ENCODE measurements around the gene ZNF724.
"Not testable (repeated sequence)": the region's sequence is repeated elsewhere in the genome, so short reads cannot be mapped to it uniquely, and the experiment has no call there.

The ZNF724 gene

DNA sequence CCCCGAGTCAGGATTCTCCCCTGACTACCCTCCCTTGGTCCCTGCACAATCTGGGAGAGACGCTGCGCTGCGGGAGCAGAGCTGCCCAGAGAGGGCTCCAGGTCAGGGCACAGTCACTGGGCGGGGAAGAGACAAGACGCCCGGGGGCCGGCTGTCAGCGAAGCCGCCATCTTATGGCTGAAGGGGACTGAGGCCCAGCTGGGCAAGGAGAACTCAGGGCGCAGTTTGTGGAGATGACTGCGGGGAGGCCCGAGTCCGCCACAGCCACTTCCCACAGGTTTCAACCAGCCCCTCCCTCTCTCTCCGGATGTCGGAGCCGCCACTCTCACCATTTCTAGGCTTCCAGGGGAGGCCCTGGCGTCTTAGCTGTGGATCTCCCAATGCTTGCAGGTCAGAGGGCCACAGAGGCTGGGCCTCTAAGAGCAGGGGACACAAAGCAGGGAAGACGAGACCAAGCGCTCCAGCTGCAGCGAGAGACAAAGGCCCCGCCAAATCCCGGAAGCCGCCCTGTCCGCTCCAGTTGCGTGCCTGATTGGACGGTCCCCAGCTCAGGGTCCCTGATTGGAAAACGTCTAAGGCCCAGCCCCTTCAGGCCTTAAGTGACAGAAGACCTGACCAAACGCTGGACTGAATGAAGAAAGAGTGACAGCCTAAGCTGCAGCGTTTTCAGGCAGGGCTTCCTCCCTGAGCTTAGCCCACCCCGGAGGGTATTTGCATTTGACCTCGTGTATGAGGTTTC is at the start of gene ZNF724:
Gene ZNF724 (minus strand): TSS at position 484 of the 739 bp plus-strand sequence. CDS start 152 bp downstream, at position 332.
- peak within 1 kb of the TSS; percentile 87 for H2AFZ ChIP-seq (ENCODE audit: low read length, unreplicated experiment)
- H3K4me1 ChIP-seq (ENCODE audit: control insufficient read depth, insufficient read depth, low read length, unreplicated experiment), result no peaks in the 10 kb centered on the region
- peaks cover 13% of the 10 kb centered on the region for H3K36me3 ChIP-seq (ENCODE audit: insufficient read depth, low read length)
- peaks cover 30% of the 10 kb centered on the region for H3K79me2 ChIP-seq (ENCODE audit: control insufficient read depth, insufficient read depth, low read length, unreplicated experiment)
- H3K4me3 ChIP-seq (ENCODE audit: low read depth, low read length), result peak within 1 kb of the TSS; percentile 88
- peak within 1 kb of the TSS; percentile 80 for H3K27ac ChIP-seq (ENCODE audit: low read depth, low read length)
- no peaks in the 10 kb centered on the region for H3K27me3 ChIP-seq (ENCODE audit: insufficient read depth, low read length)

DNA sequence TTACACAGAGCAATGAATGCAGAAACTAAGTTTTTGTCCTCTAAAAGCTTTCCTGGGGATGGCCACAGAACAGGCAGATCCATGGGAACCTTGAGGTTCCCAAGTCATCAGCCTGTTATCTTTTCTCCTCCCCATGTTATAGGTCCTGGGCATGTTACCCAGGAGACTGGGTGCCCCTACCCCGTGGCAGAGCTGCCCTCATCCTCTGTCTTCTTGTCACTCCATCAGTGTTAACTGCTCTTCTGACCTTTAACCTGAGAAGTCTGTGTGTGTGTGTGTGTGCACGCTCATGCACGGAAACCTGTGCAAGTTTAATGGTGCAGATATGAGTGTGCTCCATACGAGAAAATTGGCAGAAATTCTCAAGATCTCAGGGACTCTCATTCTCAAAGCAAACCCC is 43.9 kb upstream of the ZNF724 start:
- no peak overlapping the region for H3K4me3 ChIP-seq (ENCODE audit: low read depth, low read length)
- H3K27ac ChIP-seq (ENCODE audit: low read depth, low read length), result no peak overlapping the region
- H3K27me3 ChIP-seq (ENCODE audit: insufficient read depth, low read length), result no peaks in the 10 kb centered on the region
- no peaks in the 10 kb centered on the region for H3K36me3 ChIP-seq (ENCODE audit: insufficient read depth, low read length)
- no peaks in the 10 kb centered on the region for H3K4me1 ChIP-seq (ENCODE audit: control insufficient read depth, insufficient read depth, low read length, unreplicated experiment)
- H3K79me2 ChIP-seq (ENCODE audit: control insufficient read depth, insufficient read depth, low read length, unreplicated experiment), result no peaks in the 10 kb centered on the region
- H2AFZ ChIP-seq (ENCODE audit: low read length, unreplicated experiment), result no peak overlapping the region

DNA sequence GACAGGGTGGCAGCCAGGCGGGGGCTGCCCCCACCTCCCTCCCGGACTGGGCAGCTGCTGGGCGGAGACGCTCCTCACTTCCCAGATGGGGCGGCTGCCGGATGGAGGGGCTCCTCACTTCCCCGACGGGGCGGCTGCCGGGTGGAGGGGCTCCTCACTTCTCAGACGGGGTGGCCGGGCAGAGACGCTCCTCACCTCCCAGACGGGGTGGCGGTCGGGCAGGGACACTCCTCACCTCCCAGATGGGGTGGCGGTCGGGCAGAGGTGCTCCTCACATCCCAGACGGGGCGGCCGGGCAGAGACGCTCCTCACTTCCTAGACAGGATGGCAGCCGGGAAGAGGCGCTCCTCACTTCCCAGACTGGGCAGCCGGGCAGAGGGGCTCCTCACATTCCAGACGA is 39.8 kb upstream of the ZNF724 start:
- not testable (repeated sequence) for H3K4me1 ChIP-seq (ENCODE audit: control insufficient read depth, insufficient read depth, low read length, unreplicated experiment); H3K4me3 ChIP-seq (ENCODE audit: low read depth, low read length); H3K27me3 ChIP-seq (ENCODE audit: insufficient read depth, low read length); H3K79me2 ChIP-seq (ENCODE audit: control insufficient read depth, insufficient read depth, low read length, unreplicated experiment); H3K36me3 ChIP-seq (ENCODE audit: insufficient read depth, low read length); H2AFZ ChIP-seq (ENCODE audit: low read length, unreplicated experiment); H3K27ac ChIP-seq (ENCODE audit: low read depth, low read length)

DNA sequence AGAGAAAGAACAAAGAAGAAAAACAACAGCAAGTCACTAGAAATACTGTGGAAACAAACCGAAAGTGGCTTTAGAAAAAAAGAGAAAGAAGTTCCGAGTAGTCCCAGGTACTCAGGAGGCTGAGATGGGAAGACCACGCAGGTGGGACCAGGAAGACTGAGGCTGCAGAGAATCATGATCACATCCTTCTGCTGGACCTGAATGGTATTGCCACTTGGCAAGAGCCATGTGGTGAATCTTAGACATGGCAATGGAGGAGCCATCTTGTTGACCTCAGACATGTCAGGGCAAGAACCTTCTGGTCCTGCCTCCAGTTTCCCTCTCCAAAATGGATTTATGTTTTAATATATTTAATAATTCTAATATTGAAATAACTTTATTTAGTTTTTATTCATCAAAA is 37.4 kb upstream of the ZNF724 start:
- H3K36me3 ChIP-seq (ENCODE audit: insufficient read depth, low read length), result no peaks in the 10 kb centered on the region
- H3K27ac ChIP-seq (ENCODE audit: low read depth, low read length), result no peak overlapping the region
- H3K79me2 ChIP-seq (ENCODE audit: control insufficient read depth, insufficient read depth, low read length, unreplicated experiment), result no peaks in the 10 kb centered on the region
- no peaks in the 10 kb centered on the region for H3K4me1 ChIP-seq (ENCODE audit: control insufficient read depth, insufficient read depth, low read length, unreplicated experiment)
- no peak overlapping the region; the same call in 1 of the 2 replicates for H3K4me3 ChIP-seq (ENCODE audit: low read depth, low read length)
- H2AFZ ChIP-seq (ENCODE audit: low read length, unreplicated experiment), result no peak overlapping the region
- H3K27me3 ChIP-seq (ENCODE audit: insufficient read depth, low read length), result no peaks in the 10 kb centered on the region

DNA sequence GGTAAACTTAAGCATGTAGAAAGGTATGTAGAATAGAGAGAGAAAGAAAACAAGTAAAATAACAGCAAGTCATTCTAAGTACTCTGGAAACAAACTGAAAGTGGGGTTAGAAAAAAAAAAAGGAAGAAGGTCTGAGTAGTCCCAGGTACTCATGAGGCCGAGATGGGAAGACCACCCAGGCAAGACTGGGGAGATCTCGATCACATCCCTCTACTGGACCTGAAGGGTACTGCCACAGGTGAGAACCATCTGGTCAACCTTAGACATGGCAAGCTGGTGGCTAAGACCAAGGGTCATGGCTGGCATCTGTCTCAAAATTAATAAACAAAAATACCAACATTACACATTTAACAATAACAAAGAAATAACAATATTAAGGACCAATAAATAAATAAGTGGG is 36.3 kb upstream of the ZNF724 start:
- H2AFZ ChIP-seq (ENCODE audit: low read length, unreplicated experiment), result no peak overlapping the region
- no peak overlapping the region for H3K4me3 ChIP-seq (ENCODE audit: low read depth, low read length)
- H3K79me2 ChIP-seq (ENCODE audit: control insufficient read depth, insufficient read depth, low read length, unreplicated experiment), result no peaks in the 10 kb centered on the region
- no peaks in the 10 kb centered on the region for H3K4me1 ChIP-seq (ENCODE audit: control insufficient read depth, insufficient read depth, low read length, unreplicated experiment)
- H3K27me3 ChIP-seq (ENCODE audit: insufficient read depth, low read length), result no peaks in the 10 kb centered on the region
- H3K27ac ChIP-seq (ENCODE audit: low read depth, low read length), result no peak overlapping the region
- H3K36me3 ChIP-seq (ENCODE audit: insufficient read depth, low read length), result no peaks in the 10 kb centered on the region

DNA sequence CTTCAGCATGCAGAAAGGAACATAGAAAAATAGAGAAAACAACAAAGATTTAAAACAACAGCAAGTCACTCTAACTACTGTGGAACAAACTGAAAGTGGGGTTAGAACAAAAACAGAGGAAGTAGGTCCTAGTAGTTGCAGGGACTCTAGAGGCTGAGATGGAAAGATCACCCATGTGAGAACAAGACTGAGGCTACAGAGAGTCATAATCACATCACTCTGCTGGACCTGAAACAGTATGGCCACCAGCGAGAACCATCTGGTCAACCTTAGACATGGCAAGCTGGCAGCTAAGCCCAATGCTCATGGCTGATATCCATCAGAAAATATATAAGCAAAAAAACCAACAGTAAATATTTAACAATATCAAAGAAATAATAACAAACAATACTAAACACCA is 35.8 kb upstream of the ZNF724 start:
- H3K27ac ChIP-seq (ENCODE audit: low read depth, low read length), result no peak overlapping the region
- no peak overlapping the region for H2AFZ ChIP-seq (ENCODE audit: low read length, unreplicated experiment)
- H3K4me3 ChIP-seq (ENCODE audit: low read depth, low read length), result no peak overlapping the region
- no peaks in the 10 kb centered on the region for H3K27me3 ChIP-seq (ENCODE audit: insufficient read depth, low read length)
- H3K79me2 ChIP-seq (ENCODE audit: control insufficient read depth, insufficient read depth, low read length, unreplicated experiment), result no peaks in the 10 kb centered on the region
- no peaks in the 10 kb centered on the region for H3K36me3 ChIP-seq (ENCODE audit: insufficient read depth, low read length)
- H3K4me1 ChIP-seq (ENCODE audit: control insufficient read depth, insufficient read depth, low read length, unreplicated experiment), result no peaks in the 10 kb centered on the region

DNA sequence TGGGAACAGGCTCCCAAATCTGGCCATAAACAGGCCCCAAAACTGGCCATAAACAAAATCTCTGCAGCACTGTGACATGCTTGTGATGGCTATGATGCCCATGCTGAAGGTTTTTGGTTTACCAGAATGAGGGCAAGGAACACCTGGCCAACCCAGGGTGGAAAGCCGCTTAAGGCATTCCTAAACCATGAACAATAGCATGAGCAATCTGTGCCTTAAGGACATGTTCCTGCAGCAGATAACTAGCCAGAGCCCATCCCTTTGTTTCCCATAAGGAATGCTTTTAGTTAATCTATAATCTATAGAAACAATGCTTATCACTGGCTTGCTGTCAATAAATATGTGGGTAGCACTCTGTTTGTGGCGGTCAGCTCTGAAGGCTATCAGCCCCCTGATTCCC is 35.1 kb upstream of the ZNF724 start:
- H3K4me3 ChIP-seq (ENCODE audit: low read depth, low read length); H3K27ac ChIP-seq (ENCODE audit: low read depth, low read length); H3K27me3 ChIP-seq (ENCODE audit: insufficient read depth, low read length); H3K36me3 ChIP-seq (ENCODE audit: insufficient read depth, low read length); H3K4me1 ChIP-seq (ENCODE audit: control insufficient read depth, insufficient read depth, low read length, unreplicated experiment); H2AFZ ChIP-seq (ENCODE audit: low read length, unreplicated experiment); H3K79me2 ChIP-seq (ENCODE audit: control insufficient read depth, insufficient read depth, low read length, unreplicated experiment): not testable (repeated sequence)

DNA sequence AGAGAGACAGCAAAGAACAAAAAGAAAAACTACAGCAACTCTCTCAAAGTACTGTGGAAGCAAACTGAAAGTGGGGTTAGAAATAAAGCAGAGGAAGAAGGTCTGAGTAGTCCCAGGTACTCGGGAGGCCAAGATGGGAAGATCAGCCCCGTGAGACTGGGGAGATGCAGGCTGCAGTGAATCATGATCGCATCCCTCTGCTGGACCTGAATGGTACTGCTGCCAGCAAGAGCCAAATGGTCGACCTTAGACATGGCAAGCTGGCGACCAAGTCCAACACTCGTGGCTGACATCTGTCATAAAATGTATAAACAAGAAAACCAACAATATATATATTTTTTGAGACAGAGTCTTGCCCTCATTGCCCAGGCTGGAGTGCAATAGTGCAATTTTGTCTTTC is 33.7 kb upstream of the ZNF724 start:
- Histone ChIP-seq H3K79me2 (ENCODE audit: control insufficient read depth, insufficient read depth, low read length, unreplicated experiment) (no peaks in the 10 kb centered on the region), H3K4me3 (ENCODE audit: low read depth, low read length) (no peak overlapping the region), H3K4me1 (ENCODE audit: control insufficient read depth, insufficient read depth, low read length, unreplicated experiment) (no peaks in the 10 kb centered on the region), H3K27me3 (ENCODE audit: insufficient read depth, low read length) (no peaks in the 10 kb centered on the region), H2AFZ (ENCODE audit: low read length, unreplicated experiment) (no peak overlapping the region), H3K27ac (ENCODE audit: low read depth, low read length) (no peak overlapping the region), H3K36me3 (ENCODE audit: insufficient read depth, low read length) (no peaks in the 10 kb centered on the region)

DNA sequence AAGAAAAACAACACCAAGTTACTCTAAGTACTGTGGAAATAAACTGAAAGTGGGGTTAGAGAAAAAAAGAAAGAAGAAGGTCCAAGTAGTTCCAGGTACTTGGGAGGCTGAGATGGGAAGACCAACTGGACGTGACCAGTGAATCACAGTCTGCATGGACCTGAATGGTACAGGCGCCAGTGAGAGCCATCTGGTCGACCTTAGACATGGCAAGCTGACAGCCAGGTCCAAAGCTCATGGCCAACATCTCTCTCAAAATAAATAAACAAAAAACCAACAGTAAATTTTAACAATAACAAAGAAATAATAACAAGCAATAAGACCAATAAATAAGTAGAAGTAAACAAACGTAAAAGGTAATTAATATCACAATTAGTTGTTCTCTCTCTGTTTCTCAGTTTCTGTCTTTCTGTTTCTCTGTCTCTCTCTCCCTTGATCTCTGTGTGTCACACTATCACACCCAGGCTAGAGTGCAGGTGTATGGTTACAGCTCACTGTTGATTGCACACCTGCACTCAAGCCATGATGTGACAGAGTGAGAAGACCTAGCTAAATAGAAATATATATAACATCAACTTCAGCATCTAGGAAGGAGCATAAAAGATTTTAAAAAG is 31.6 kb upstream of the ZNF724 start:
- Histone ChIP-seq H3K79me2 (ENCODE audit: control insufficient read depth, insufficient read depth, low read length, unreplicated experiment) (no peaks in the 10 kb centered on the region), H3K36me3 (ENCODE audit: insufficient read depth, low read length) (no peaks in the 10 kb centered on the region), H3K4me3 (ENCODE audit: low read depth, low read length) (no peak overlapping the region), H2AFZ (ENCODE audit: low read length, unreplicated experiment) (no peak overlapping the region), H3K27ac (ENCODE audit: low read depth, low read length) (no peak overlapping the region), H3K4me1 (ENCODE audit: control insufficient read depth, insufficient read depth, low read length, unreplicated experiment) (no peaks in the 10 kb centered on the region), H3K27me3 (ENCODE audit: insufficient read depth, low read length) (no peaks in the 10 kb centered on the region)

DNA sequence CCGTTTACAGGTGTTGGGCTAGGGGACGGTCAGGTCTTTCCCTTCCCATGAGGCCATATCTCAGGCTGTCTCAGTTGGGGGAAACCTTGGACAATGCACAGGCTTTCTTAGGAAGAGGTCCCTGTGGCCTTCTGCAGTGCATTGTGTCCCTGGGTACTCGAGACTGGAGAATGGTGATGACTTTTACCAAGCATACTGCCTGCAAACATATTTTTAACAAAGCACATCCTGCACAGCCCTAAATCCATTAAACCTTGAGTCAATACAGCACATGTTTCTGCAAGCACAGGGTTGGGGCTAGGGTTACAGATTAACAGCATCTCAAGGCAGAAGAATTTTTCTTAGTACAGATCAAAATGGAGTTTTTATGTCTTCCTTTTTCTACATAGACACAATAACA is 27.9 kb upstream of the ZNF724 start:
- H2AFZ ChIP-seq (ENCODE audit: low read length, unreplicated experiment); H3K27me3 ChIP-seq (ENCODE audit: insufficient read depth, low read length); H3K4me1 ChIP-seq (ENCODE audit: control insufficient read depth, insufficient read depth, low read length, unreplicated experiment); H3K4me3 ChIP-seq (ENCODE audit: low read depth, low read length); H3K27ac ChIP-seq (ENCODE audit: low read depth, low read length); H3K36me3 ChIP-seq (ENCODE audit: insufficient read depth, low read length); H3K79me2 ChIP-seq (ENCODE audit: control insufficient read depth, insufficient read depth, low read length, unreplicated experiment): not testable (repeated sequence)

Data from ACC112 (cell line).